Measurements from ENCODE around the gene PAXIP1. TPM values are rescaled to one million over a fixed set of nuclear protein-coding genes. Genes with fewer than 3 reads are reported as not detected.

Gene PAXIP1
- polyA plus RNA-seq, 2 donors: 4.8 to 5.2 TPM

- H3K4me3 ChIP-seq (ENCODE audit: low read depth in 1 of 2, low read length in 2 of 2): no peak overlapping the region
- peaks cover 7 to 9% of the 10 kb centered on the region in 2 donors for H3K36me3 ChIP-seq (ENCODE audit: control insufficient read depth in 2 of 2, insufficient read depth in 2 of 2, low read length in 1 of 2)
- H3K4me1 ChIP-seq (ENCODE audit: control insufficient read depth in 2 of 2, insufficient read depth in 2 of 2, low read length in 1 of 2): peaks cover 0 to 3% of the 10 kb centered on the region in 2 donors
- no peak overlapping the region for H3K27ac ChIP-seq (ENCODE audit: low read depth in 2 of 2, low read length in 1 of 2)
- no peaks in the 10 kb centered on the region for H3K9me3 ChIP-seq (ENCODE audit: control insufficient read depth in 2 of 2, insufficient read depth in 1 of 2, low read depth in 1 of 2, low read length in 1 of 2)
- 47 to 60% methylated on average over 6 of the region's 6 CpGs for WGBS, 2 donors
- no peaks in the 10 kb centered on the region for H3K27me3 ChIP-seq (ENCODE audit: control insufficient read depth in 1 of 2, insufficient read depth in 2 of 2, low read length in 2 of 2)
Measured at GRCh38 chr7:154984601-154985188, 18.2 kb downstream of the PAXIP1 start.

GRCh38 chr7:154978017-154978416, 24.9 kb downstream of the PAXIP1 start:
- Histone ChIP-seq H3K4me1 (ENCODE audit: control insufficient read depth in 2 of 2, insufficient read depth in 2 of 2, low read length in 1 of 2) (no peaks in the 10 kb centered on the region), H3K4me3 (ENCODE audit: low read depth in 1 of 2, low read length in 2 of 2) (no peak overlapping the region), H3K9me3 (ENCODE audit: control insufficient read depth in 2 of 2, insufficient read depth in 1 of 2, low read depth in 1 of 2, low read length in 1 of 2) (no peaks in the 10 kb centered on the region), H3K36me3 (ENCODE audit: control insufficient read depth in 2 of 2, insufficient read depth in 2 of 2, low read length in 1 of 2) (peaks cover 0 to 3% of the 10 kb centered on the region in 2 donors), H3K27ac (ENCODE audit: low read depth in 2 of 2, low read length in 1 of 2) (no peak overlapping the region), H3K27me3 (ENCODE audit: control insufficient read depth in 1 of 2, insufficient read depth in 2 of 2, low read length in 2 of 2) (no peaks in the 10 kb centered on the region)
- WGBS, 2 donors: 86 to 87% methylated on average over 3 of the region's 3 CpGs

- Histone ChIP-seq H3K27ac (ENCODE audit: low read depth in 2 of 2, low read length in 1 of 2) (no peak overlapping the region), H3K4me1 (ENCODE audit: control insufficient read depth in 2 of 2, insufficient read depth in 2 of 2, low read length in 1 of 2) (no peaks in the 10 kb centered on the region), H3K9me3 (ENCODE audit: control insufficient read depth in 2 of 2, insufficient read depth in 1 of 2, low read depth in 1 of 2, low read length in 1 of 2) (no peaks in the 10 kb centered on the region), H3K36me3 (ENCODE audit: control insufficient read depth in 2 of 2, insufficient read depth in 2 of 2, low read length in 1 of 2) (peaks cover 2 to 3% of the 10 kb centered on the region in 2 donors), H3K27me3 (ENCODE audit: control insufficient read depth in 1 of 2, insufficient read depth in 2 of 2, low read length in 2 of 2) (no peaks in the 10 kb centered on the region), H3K4me3 (ENCODE audit: low read depth in 1 of 2, low read length in 2 of 2) (no peak overlapping the region)
- WGBS, 2 donors: 95 to 96% methylated on average over 6 of the region's 6 CpGs
Measured at GRCh38 chr7:154977250-154977649, 25.7 kb downstream of the PAXIP1 start.

GRCh38 chr7:154976844-154977243, 26.1 kb downstream of the PAXIP1 start:
- Histone ChIP-seq H3K4me1 (ENCODE audit: control insufficient read depth in 2 of 2, insufficient read depth in 2 of 2, low read length in 1 of 2) (no peaks in the 10 kb centered on the region), H3K27ac (ENCODE audit: low read depth in 2 of 2, low read length in 1 of 2) (no peak overlapping the region), H3K4me3 (ENCODE audit: low read depth in 1 of 2, low read length in 2 of 2) (no peak overlapping the region), H3K9me3 (ENCODE audit: control insufficient read depth in 2 of 2, insufficient read depth in 1 of 2, low read depth in 1 of 2, low read length in 1 of 2) (no peaks in the 10 kb centered on the region), H3K27me3 (ENCODE audit: control insufficient read depth in 1 of 2, insufficient read depth in 2 of 2, low read length in 2 of 2) (no peaks in the 10 kb centered on the region), H3K36me3 (ENCODE audit: control insufficient read depth in 2 of 2, insufficient read depth in 2 of 2, low read length in 1 of 2) (peaks cover 2 to 3% of the 10 kb centered on the region in 2 donors)
- WGBS, 2 donors: 96% methylated on average over 4 of the region's 4 CpGs

GRCh38 chr7:154975984-154976383, 26.9 kb downstream of the PAXIP1 start:
- WGBS, 2 donors: 92% methylated on average over 7 of the region's 7 CpGs
- no peak overlapping the region for H3K27ac ChIP-seq (ENCODE audit: low read depth in 2 of 2, low read length in 1 of 2)
- no peaks in the 10 kb centered on the region for H3K27me3 ChIP-seq (ENCODE audit: control insufficient read depth in 1 of 2, insufficient read depth in 2 of 2, low read length in 2 of 2)
- peaks cover 2 to 5% of the 10 kb centered on the region in 2 donors for H3K36me3 ChIP-seq (ENCODE audit: control insufficient read depth in 2 of 2, insufficient read depth in 2 of 2, low read length in 1 of 2)
- no peaks in the 10 kb centered on the region for H3K4me1 ChIP-seq (ENCODE audit: control insufficient read depth in 2 of 2, insufficient read depth in 2 of 2, low read length in 1 of 2)
- no peaks in the 10 kb centered on the region for H3K9me3 ChIP-seq (ENCODE audit: control insufficient read depth in 2 of 2, insufficient read depth in 1 of 2, low read depth in 1 of 2, low read length in 1 of 2)
- no peak overlapping the region for H3K4me3 ChIP-seq (ENCODE audit: low read depth in 1 of 2, low read length in 2 of 2)

GRCh38 chr7:154973381-154973780, 29.5 kb downstream of the PAXIP1 start:
- H3K27ac ChIP-seq (ENCODE audit: low read depth in 2 of 2, low read length in 1 of 2): no peak overlapping the region
- H3K4me3 ChIP-seq (ENCODE audit: low read depth in 1 of 2, low read length in 2 of 2): no peak overlapping the region
- 93% methylated on average over 7 of the region's 7 CpGs for WGBS, 2 donors
- H3K27me3 ChIP-seq (ENCODE audit: control insufficient read depth in 1 of 2, insufficient read depth in 2 of 2, low read length in 2 of 2): no peaks in the 10 kb centered on the region
- H3K9me3 ChIP-seq (ENCODE audit: control insufficient read depth in 2 of 2, insufficient read depth in 1 of 2, low read depth in 1 of 2, low read length in 1 of 2): no peaks in the 10 kb centered on the region
- H3K36me3 ChIP-seq (ENCODE audit: control insufficient read depth in 2 of 2, insufficient read depth in 2 of 2, low read length in 1 of 2): peaks cover 8 to 17% of the 10 kb centered on the region in 2 donors
- no peaks in the 10 kb centered on the region for H3K4me1 ChIP-seq (ENCODE audit: control insufficient read depth in 2 of 2, insufficient read depth in 2 of 2, low read length in 1 of 2)

- no peaks in the 10 kb centered on the region for H3K9me3 ChIP-seq (ENCODE audit: control insufficient read depth in 2 of 2, insufficient read depth in 1 of 2, low read depth in 1 of 2, low read length in 1 of 2)
- no peak overlapping the region for H3K27ac ChIP-seq (ENCODE audit: low read depth in 2 of 2, low read length in 1 of 2)
- H3K36me3 ChIP-seq (ENCODE audit: control insufficient read depth in 2 of 2, insufficient read depth in 2 of 2, low read length in 1 of 2): peaks cover 15 to 20% of the 10 kb centered on the region in 2 donors
- H3K27me3 ChIP-seq (ENCODE audit: control insufficient read depth in 1 of 2, insufficient read depth in 2 of 2, low read length in 2 of 2): no peaks in the 10 kb centered on the region
- H3K4me3 ChIP-seq (ENCODE audit: low read depth in 1 of 2, low read length in 2 of 2): no peak overlapping the region
- no peaks in the 10 kb centered on the region for H3K4me1 ChIP-seq (ENCODE audit: control insufficient read depth in 2 of 2, insufficient read depth in 2 of 2, low read length in 1 of 2)
- WGBS, 2 donors: 90% methylated on average over 11 of the region's 11 CpGs
Measured at GRCh38 chr7:154968336-154969001, 34.5 kb downstream of the PAXIP1 start.

- Histone ChIP-seq H3K4me3 (ENCODE audit: low read depth in 1 of 2, low read length in 2 of 2) (no peak overlapping the region), H3K36me3 (ENCODE audit: control insufficient read depth in 2 of 2, insufficient read depth in 2 of 2, low read length in 1 of 2) (peaks cover 15 to 19% of the 10 kb centered on the region in 2 donors), H3K9me3 (ENCODE audit: control insufficient read depth in 2 of 2, insufficient read depth in 1 of 2, low read depth in 1 of 2, low read length in 1 of 2) (no peaks in the 10 kb centered on the region), H3K4me1 (ENCODE audit: control insufficient read depth in 2 of 2, insufficient read depth in 2 of 2, low read length in 1 of 2) (no peaks in the 10 kb centered on the region), H3K27me3 (ENCODE audit: control insufficient read depth in 1 of 2, insufficient read depth in 2 of 2, low read length in 2 of 2) (no peaks in the 10 kb centered on the region), H3K27ac (ENCODE audit: low read depth in 2 of 2, low read length in 1 of 2) (no peak overlapping the region)
- WGBS, 2 donors: 95 to 97% methylated on average over 3 of the region's 3 CpGs
Measured at GRCh38 chr7:154967401-154967955, 35.4 kb downstream of the PAXIP1 start.

GRCh38 chr7:154965014-154965413, 37.9 kb downstream of the PAXIP1 start:
- WGBS, 2 donors: 85 to 92% methylated on average over 6 of the region's 6 CpGs
- no peaks in the 10 kb centered on the region for H3K4me1 ChIP-seq (ENCODE audit: control insufficient read depth in 2 of 2, insufficient read depth in 2 of 2, low read length in 1 of 2)
- no peaks in the 10 kb centered on the region for H3K27me3 ChIP-seq (ENCODE audit: control insufficient read depth in 1 of 2, insufficient read depth in 2 of 2, low read length in 2 of 2)
- H3K9me3 ChIP-seq (ENCODE audit: control insufficient read depth in 2 of 2, insufficient read depth in 1 of 2, low read depth in 1 of 2, low read length in 1 of 2): no peaks in the 10 kb centered on the region
- no peak overlapping the region for H3K27ac ChIP-seq (ENCODE audit: low read depth in 2 of 2, low read length in 1 of 2)
- peaks cover 11 to 13% of the 10 kb centered on the region in 2 donors for H3K36me3 ChIP-seq (ENCODE audit: control insufficient read depth in 2 of 2, insufficient read depth in 2 of 2, low read length in 1 of 2)
- H3K4me3 ChIP-seq (ENCODE audit: low read depth in 1 of 2, low read length in 2 of 2): no peak overlapping the region

All from esophagus (tissue), 2 donors.